NT2/D1 (cell line): ENCODE measurements around the gene FBXO15.

ENCODE experiments used
- DNase-seq: peaks from one replicate; pipeline ENCODE4 v3.0.0-alpha.2; 2011; ENCODE audit warnings: low read depth, low spot score
- H3K27me3 ChIP-seq: 2 replicates; pipeline ENCODE4 v1.6.0; 2011; ENCODE audit warnings: mild to moderate bottlenecking; ENCODE audit not compliant: insufficient read length, insufficient read depth
- H3K36me3 ChIP-seq: 2 replicates; pipeline ENCODE4 v1.6.1; 2011; ENCODE audit warnings: mild to moderate bottlenecking, low read length, mixed read lengths; ENCODE audit not compliant: insufficient read depth, insufficient read length
- H3K4me1 ChIP-seq: 2 replicates; pipeline ENCODE4 v1.5.1; 2011; ENCODE audit not compliant: insufficient read depth, insufficient read length
- H3K4me3 ChIP-seq: 2 replicates; pipeline ENCODE4 v1.5.1; 2011; ENCODE audit warnings: low read depth; ENCODE audit not compliant: insufficient read length
- H3K9ac ChIP-seq: 2 replicates; pipeline ENCODE4 v1.6.0; 2011; ENCODE audit warnings: low read depth; ENCODE audit not compliant: insufficient read length
- H3K9me3 ChIP-seq: 2 replicates; pipeline ENCODE4 v1.5.1; 2011; ENCODE audit warnings: mild to moderate bottlenecking, low read length; ENCODE audit not compliant: insufficient read depth
- SUZ12 ChIP-seq: IDR thresholded peaks from 2 replicates; pipeline ENCODE4 v1.6.1; 2011; ENCODE audit not compliant: insufficient read length, insufficient read depth; ENCODE audit errors: extremely low read depth
- YY1 ChIP-seq: IDR thresholded peaks from 2 replicates; pipeline ENCODE4 v1.6.1; 2011; ENCODE audit not compliant: insufficient read length, insufficient read depth
- ZNF274 ChIP-seq: IDR thresholded peaks from 2 replicates; pipeline ENCODE4 v1.6.1; 2011; ENCODE audit warnings: mild to moderate bottlenecking, low read depth, low read length

FBXO15 gene

DNA sequence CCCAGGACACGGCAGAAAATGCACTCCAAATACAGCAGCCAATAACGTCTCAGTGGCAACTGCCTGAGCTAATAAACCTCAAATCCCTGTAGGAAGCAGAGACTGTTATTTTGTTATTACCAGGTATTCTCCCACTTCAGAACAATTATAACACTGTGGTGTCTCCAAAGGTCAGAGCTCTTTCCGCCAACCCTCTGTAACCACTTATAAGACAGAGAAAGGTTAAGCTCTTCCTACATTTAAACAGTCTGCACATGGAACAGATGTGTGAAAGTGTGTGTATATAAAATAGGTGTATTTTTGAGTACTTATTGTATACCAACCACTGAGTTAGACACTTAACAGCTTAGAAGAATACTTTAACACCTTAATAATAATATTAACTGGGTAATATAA, 64.1 kb downstream of the FBXO15 start:
- Histone ChIP-seq H3K36me3 (no peaks in the 10 kb centered on the region), H3K27me3 (no peaks in the 10 kb centered on the region), H3K9me3 (no peaks in the 10 kb centered on the region), H3K4me3 (no peak overlapping the region), H3K9ac (no peak overlapping the region), H3K4me1 (no peaks in the 10 kb centered on the region)
- no peak for DNase-seq
- no peak for TF ChIP-seq YY1
- TF ChIP-seq SUZ12: no peak
- no peak for TF ChIP-seq ZNF274

DNA sequence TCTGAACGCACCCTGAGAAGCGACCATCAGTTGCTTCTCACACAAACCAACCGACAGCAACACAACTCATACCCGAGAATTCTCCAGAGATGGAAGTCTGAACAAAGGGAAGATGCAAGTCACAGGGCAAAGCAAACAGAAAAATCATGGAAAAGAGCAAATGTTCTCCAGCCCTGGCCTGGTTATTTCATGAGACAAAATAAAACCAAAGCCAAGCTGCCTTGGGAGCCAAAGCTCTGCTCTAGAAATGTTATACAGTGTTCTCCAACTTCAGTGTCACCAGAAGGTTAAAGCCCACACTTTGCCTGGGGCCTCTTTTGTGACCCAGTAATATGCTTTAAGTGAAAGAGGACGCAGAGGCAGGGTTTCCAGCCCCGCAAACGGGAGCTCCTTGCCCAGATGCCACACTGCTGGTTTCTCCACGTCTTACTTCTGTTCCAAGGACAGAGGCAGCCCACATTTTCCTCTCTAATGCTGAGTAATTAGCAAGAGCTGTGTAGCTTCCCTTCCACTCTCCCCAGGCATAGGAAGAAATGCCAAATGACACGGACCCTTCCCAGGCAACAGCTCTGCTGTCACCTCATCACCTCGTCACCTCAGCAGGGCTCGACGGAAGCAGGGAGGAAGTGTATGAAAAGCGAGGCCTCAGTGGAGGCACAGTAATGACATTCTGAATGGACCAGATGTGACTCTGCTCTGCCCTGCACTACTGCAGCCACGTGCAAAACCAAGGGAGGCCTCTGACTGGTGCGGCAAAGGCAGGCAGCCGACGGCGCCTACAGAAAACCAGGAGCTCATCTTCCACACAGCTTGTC, 64.7 kb downstream of the FBXO15 start:
- H3K9ac ChIP-seq: no peak overlapping the region
- H3K4me1 ChIP-seq: no peaks in the 10 kb centered on the region
- no peak overlapping the region for H3K4me3 ChIP-seq
- DNase-seq: no peak
- no peaks in the 10 kb centered on the region for H3K9me3 ChIP-seq
- no peaks in the 10 kb centered on the region for H3K27me3 ChIP-seq
- TF ChIP-seq YY1 (no peak), SUZ12 (no peak), ZNF274 (no peak)
- no peaks in the 10 kb centered on the region for H3K36me3 ChIP-seq

DNA sequence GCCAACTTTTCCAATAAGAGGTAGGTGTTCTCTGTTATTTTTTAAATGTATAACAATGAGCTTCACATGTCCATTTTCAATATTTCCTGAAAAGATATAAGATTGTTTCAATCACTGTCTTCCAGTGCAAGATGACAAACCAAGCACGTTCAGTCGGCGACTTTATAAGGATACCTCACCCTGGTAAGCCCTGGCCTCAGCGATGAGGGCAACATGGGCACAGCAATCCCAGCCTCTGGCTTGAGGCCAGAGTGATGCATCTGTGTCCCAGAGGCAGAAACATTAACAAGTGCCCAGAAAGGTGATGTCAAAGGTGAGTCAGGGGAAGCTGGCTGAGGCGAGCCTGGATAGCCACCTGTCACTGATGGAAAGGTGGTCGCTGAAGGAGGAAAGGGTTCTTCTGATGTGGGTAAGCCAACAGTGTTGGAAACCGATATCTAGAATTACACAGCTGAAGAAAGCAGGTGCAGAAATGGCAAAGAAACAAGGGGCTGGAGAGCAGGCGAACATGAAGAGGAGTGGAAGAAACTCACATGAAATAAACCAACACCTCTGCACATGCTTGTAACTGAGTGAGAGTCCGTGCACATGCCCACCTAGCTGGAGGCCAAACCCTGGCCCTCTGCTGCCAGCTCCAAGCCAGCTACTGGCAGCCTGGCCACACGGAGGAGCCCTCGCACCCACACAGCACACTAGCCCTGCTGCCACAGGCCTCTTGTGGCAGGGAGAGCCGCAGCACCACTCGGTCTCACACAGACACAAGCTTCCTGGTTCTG, 65.5 kb downstream of the FBXO15 start:
- H3K4me3 ChIP-seq: no peak overlapping the region
- no peaks in the 10 kb centered on the region for H3K4me1 ChIP-seq
- no peaks in the 10 kb centered on the region for H3K36me3 ChIP-seq
- no peaks in the 10 kb centered on the region for H3K9me3 ChIP-seq
- no peak for TF ChIP-seq SUZ12
- TF ChIP-seq ZNF274: no peak
- no peak for TF ChIP-seq YY1
- H3K9ac ChIP-seq: no peak overlapping the region
- peak; percentile 27 for DNase-seq
- H3K27me3 ChIP-seq: no peaks in the 10 kb centered on the region

DNA sequence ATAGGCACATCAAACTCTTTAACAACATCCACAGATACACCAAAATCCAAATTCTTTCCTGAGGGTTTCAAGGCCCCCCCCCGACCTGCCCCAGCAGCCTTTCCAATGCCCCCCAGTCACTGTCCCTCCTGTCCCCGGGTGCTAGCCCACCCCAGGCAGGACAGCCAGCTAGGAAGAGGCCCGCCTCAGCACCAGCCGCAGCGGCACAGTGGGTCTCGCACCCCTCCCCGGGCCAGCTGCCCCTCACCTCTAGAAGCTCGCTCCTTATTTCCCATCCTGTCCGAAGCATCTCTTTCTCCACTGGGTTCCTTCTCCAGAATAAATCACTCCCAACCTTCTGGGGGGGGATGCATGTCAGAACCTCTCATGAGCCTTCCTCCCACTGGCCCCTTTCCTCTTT, 69.4 kb downstream of the FBXO15 start:
- H3K27me3 ChIP-seq: no peaks in the 10 kb centered on the region
- no peak for DNase-seq
- no peak for TF ChIP-seq SUZ12
- no peak for TF ChIP-seq YY1
- no peak for TF ChIP-seq ZNF274
- H3K36me3 ChIP-seq: no peaks in the 10 kb centered on the region
- no peaks in the 10 kb centered on the region for H3K9me3 ChIP-seq
- no peak overlapping the region for H3K9ac ChIP-seq
- H3K4me1 ChIP-seq: no peaks in the 10 kb centered on the region
- no peak overlapping the region for H3K4me3 ChIP-seq

DNA sequence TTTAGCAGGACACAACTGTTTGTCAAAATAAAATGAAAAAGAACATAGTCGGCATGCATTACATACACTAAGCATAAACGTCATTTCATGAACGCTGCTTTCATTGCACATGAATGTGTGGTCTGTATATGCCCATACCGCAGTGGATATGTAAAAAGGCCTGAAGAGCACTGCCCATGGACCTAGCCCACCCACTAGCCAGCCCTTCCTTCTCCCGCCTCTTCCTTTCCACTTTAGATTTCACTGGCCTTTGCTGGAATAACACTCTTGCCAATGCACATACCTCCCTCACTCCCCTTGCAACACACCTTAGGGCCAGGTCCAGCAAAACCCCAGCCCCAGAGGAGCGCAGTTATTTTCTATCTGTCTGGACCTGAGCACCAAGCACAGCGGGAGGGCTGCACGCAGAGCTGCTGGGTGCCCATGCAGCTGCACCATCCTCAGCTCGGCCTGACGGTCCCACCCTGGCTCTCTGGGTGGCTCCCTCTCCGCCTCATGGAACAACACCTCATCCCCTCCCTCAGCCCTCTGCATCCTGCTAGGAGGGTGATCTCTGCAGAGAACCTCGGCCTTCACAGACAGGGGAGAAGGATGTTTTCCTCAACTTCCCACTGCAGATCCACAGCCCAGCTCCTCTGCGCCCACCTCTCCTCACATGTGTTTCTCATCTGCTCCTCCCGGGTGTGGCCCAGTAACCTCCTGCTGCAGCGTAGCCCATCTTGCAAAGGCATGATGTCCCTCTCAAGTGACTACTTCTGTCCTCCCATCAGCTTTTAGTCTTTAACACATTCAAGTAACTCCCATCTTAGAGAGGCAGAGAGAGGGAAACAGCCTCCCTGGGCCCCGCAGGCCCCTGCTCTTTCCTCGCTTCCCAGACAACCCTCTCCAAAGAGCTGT, 72.7 kb downstream of the FBXO15 start:
- no peaks in the 10 kb centered on the region for H3K36me3 ChIP-seq
- no peaks in the 10 kb centered on the region for H3K27me3 ChIP-seq
- no peak for DNase-seq
- no peak overlapping the region for H3K9ac ChIP-seq
- no peaks in the 10 kb centered on the region for H3K4me1 ChIP-seq
- H3K4me3 ChIP-seq: no peak overlapping the region
- no peak for TF ChIP-seq YY1
- TF ChIP-seq SUZ12: no peak
- TF ChIP-seq ZNF274: no peak
- H3K9me3 ChIP-seq: no peaks in the 10 kb centered on the region

DNA sequence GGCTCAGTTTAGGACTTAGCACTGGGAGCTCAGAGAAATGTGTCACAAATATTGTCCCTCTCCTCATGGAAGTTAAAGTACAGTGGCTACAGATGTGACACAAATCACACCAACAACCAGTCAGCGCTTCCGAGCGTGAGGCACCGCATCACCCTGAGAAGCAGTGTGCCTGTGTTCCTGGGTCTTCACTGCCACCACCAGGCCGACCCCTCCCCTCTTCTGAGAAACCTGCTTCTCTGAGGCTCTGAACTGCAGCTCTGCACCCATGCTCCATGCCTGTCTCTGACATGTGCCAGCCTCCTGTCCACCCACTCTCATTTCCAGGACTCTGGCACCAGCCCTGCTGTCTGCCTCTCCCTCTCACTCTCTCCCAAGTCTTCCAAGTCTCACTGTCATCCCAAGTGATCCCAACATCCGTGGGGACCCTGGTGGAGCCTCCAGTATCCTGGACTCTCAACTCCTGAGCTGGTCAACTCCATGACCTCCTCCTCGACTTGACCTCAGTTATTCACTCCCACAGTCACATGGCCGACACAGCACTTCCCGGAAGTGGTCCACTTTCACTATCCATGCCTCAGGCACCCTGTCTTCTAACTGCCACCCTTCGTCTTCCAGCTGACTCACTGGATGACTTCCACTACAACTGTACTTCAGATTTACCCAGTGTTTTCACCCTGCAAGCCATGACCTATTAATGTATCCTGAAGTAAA, 73.5 kb downstream of the FBXO15 start:
- Histone ChIP-seq H3K9me3 (no peaks in the 10 kb centered on the region), H3K27me3 (no peaks in the 10 kb centered on the region), H3K4me1 (no peaks in the 10 kb centered on the region), H3K4me3 (no peak overlapping the region), H3K36me3 (no peaks in the 10 kb centered on the region), H3K9ac (no peak overlapping the region)
- DNase-seq: no peak
- TF ChIP-seq ZNF274 (no peak), YY1 (no peak), SUZ12 (no peak)
